Gastroesophageal sphincter (tissue), 3 donors: Measurements from ENCODE around the gene FAM120A.

ENCODE experiments used
- CTCF ChIP-seq, 4 experiments: fragments of 200-600 bp in 2 of 4; fragments of 450-650 bp in 2 of 4; sonication (generic) in 1 of 4; IDR thresholded peaks; one replicate each; pipeline ENCODE4 v1.5.1; 2017 to 2019; ENCODE audit warnings: antibody characterized with exemption in 4 of 4, mild to moderate bottlenecking in 2 of 4, moderate library complexity in 2 of 4
- POLR2A ChIP-seq, 2 donors: fragments of 450-650 bp; IDR thresholded peaks; one replicate each; pipeline ENCODE4 v1.6.1; 2017; ENCODE audit warnings: antibody characterized with exemption in 2 of 2, mild to moderate bottlenecking in 2 of 2, moderate library complexity in 1 of 2

GRCh38 chr9:93465855-93466254 lies 14.4 kb downstream of the FAM120A start:
- TF ChIP-seq POLR2A (IDR thresholded peaks at IDR 0.05) = no peak
- TF ChIP-seq CTCF (IDR thresholded peaks at IDR 0.05) = no peak
